ENCODE data around the gene POU6F2. TPM values are rescaled to one million over a fixed set of nuclear protein-coding genes. Genes with fewer than 3 reads are reported as not detected.

Gene POU6F2
- total and polyA plus RNA-seq, 2 of the 4 experiments (the other 2 are of a cell fraction), result not detected

GRCh38 chr7:39488467-39489393 lies 511.0 kb downstream of the POU6F2 start:
- H3K23ac ChIP-seq (ENCODE audit: low read depth, low read length), result no peak overlapping the region
- no peak overlapping the region for H3K4me2 ChIP-seq (ENCODE audit: low read depth, low read length)
- no peak overlapping the region for H3K18ac ChIP-seq (ENCODE audit: low read depth, low read length)
- no peak overlapping the region for H4K91ac ChIP-seq (ENCODE audit: insufficient read depth, low read depth, low read length)
- H3K79me1 ChIP-seq (ENCODE audit: low read depth in 1 of 2, low read length in 2 of 2), result no peaks in the 10 kb centered on the region
- ATAC-seq (ENCODE audit: low read depth) (no peak), DNase-seq (no peak)
- ChIA-PET POLR2A (ENCODE audit: unreplicated experiment) (no interaction called here), CTCF (no interaction called here)
- no peaks in the 10 kb centered on the region for H3K36me3 ChIP-seq (ENCODE audit: control insufficient read depth, insufficient read depth, low read length)
- in situ Hi-C loops (cut with MboI; ENCODE audit: low sequenced_read_pairs), result no loop called here
- TF ChIP-seq USF2 (IDR thresholded peaks at IDR 0.05; ENCODE audit: low read depth, low read length) (no peak), POLR2A (IDR thresholded peaks at IDR 0.05; ENCODE audit: low read depth, low read length) (no peak)
- H3K9ac ChIP-seq (ENCODE audit: low read depth, low read length), result no peak overlapping the region
- H2BK20ac ChIP-seq (ENCODE audit: low read depth, low read length), result no peak overlapping the region
- no peak overlapping the region for H2AFZ ChIP-seq (replicated peaks; ENCODE audit: low read length, poor library complexity)
- H3K14ac ChIP-seq (replicated peaks; ENCODE audit: low read depth, low read length), result no peak overlapping the region
- H2AK9ac ChIP-seq (replicated peaks; ENCODE audit: low read depth, low read length, poor library complexity), result no peak overlapping the region
- no peaks in the 10 kb centered on the region for H4K20me1 ChIP-seq (ENCODE audit: insufficient read depth, low read length)
- peaks cover 2% of the 10 kb centered on the region for H3K27me3 ChIP-seq (ENCODE audit: control insufficient read depth, insufficient read depth, low read length)
- H3K9me3 ChIP-seq (ENCODE audit: control insufficient read depth, insufficient read depth, low read length), result no peaks in the 10 kb centered on the region
- BruUV-seq (replicated peaks), result no TSS peak
- no peak overlapping the region for H2BK120ac ChIP-seq (ENCODE audit: low read depth, low read length)
- 60% methylated on average over 2 of the region's 7 CpGs; no CpG with 5 or more reads in 1 of the 2 experiments for WGBS, 2 experiments (ENCODE audit: extremely low coverage in 2 of 2, insufficient read length in 1 of 2)
- H3K4me3 ChIP-seq (ENCODE audit: insufficient read depth, low read depth, low read length), result no peak overlapping the region
- intact Hi-C loops (cut with micrococcal nuclease), result no loop called here
- dilution Hi-C loops (cut with HindIII; ENCODE audit: low sequenced_read_pairs, unreplicated experiment), result no loop called here
- no peak overlapping the region for H2BK5ac ChIP-seq (ENCODE audit: low read depth, low read length, poor library complexity, severe bottlenecking)
- H3K56ac ChIP-seq (ENCODE audit: extremely low read depth, insufficient read depth, low read length), result no peak overlapping the region
- no peak overlapping the region for H4K5ac ChIP-seq (ENCODE audit: low read depth, low read length)
- H3K4ac ChIP-seq (ENCODE audit: low read depth, low read length), result no peak overlapping the region
- no peak overlapping the region for H2BK15ac ChIP-seq (ENCODE audit: low read depth, low read length)
- H3K4me1 ChIP-seq (ENCODE audit: control insufficient read depth, insufficient read depth, low read length), result no peaks in the 10 kb centered on the region
- H3K27ac ChIP-seq (ENCODE audit: insufficient read depth, low read length), result no peak overlapping the region
- no peaks in the 10 kb centered on the region for H3K9me1 ChIP-seq (ENCODE audit: insufficient read depth, low read length)
- no peak overlapping the region for H4K8ac ChIP-seq (ENCODE audit: low read depth in 2 of 2, low read length in 2 of 2)
- H2AK5ac ChIP-seq (ENCODE audit: low read depth, low read length), result no peak overlapping the region

Measured in IMR-90 (cell line).